ENCODE results near the gene ITPK1.
A peak's percentile ranks its signal among the peaks of the same experiment; 100 is the strongest.

The ITPK1 gene

DNA sequence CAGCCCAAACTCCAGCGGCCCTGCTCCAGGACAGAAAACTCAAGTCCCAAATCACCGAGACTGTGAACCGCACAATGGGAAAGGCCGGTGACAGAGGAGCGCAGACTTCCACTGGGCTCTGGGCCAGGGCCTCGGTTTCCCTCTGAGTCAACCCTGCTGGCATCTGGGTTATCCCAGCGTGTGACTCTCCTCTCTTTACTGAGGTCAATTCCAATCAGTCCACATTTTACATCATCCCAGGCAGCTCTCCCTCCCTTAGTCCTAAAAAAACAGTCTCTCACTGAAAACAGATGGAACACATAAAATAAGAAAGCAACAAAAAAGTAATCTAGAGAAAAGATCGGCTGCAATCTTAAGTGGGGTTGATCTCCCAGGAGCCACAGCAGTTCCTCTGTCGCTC is 36.9 kb downstream of the ITPK1 start:
- Histone ChIP-seq H3K27ac (ENCODE audit: low read depth, low read length) (peak overlapping the region; percentile 75), H3K9ac (ENCODE audit: low read length in 5 of 5) (peak overlapping the region in 3 of 5 donors; percentile 58 to 73 (median 63)), H3K4me3 (ENCODE audit: low read depth in 1 of 5, low read length in 5 of 5) (no peak overlapping the region), H3K36me3 (ENCODE audit: control insufficient read depth in 5 of 5, insufficient read depth in 5 of 5, low read length in 5 of 5) (no peaks in the 10 kb centered on the region), H3K9me3 (ENCODE audit: control insufficient read depth in 5 of 5, low read length in 5 of 5) (no peaks in the 10 kb centered on the region), H3K4me1 (ENCODE audit: control insufficient read depth in 5 of 5, insufficient read depth in 5 of 5, low read length in 5 of 5) (peaks cover 22 to 73% (median 63%) of the 10 kb centered on the region in 5 donors), H3K27me3 (ENCODE audit: control insufficient read depth in 5 of 5, insufficient read depth in 4 of 5, low read length in 5 of 5) (no peaks in the 10 kb centered on the region)

DNA sequence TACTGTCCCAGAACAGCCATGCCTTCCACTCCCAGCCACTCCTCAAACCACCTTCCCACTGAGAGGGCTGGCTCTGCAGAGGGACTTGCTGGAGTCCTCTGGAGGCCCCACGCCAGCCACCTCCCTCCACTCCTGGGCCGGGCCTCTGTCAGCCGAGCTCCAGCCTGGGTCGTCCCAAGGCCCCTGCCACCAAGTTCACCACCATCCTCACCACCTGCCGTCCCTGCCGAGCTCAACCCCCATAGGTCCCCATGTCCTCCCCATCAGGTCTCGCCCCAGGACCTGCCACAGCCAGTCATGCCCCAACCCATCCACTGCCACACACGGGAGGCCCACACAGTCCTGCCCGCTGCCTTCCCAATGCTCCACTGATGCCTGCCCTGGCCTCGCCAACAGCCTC is 39.0 kb downstream of the ITPK1 start:
- Histone ChIP-seq H3K9me3 (ENCODE audit: control insufficient read depth in 5 of 5, low read length in 5 of 5) (no peaks in the 10 kb centered on the region), H3K9ac (ENCODE audit: low read length in 5 of 5) (no peak overlapping the region), H3K36me3 (ENCODE audit: control insufficient read depth in 5 of 5, insufficient read depth in 5 of 5, low read length in 5 of 5) (no peaks in the 10 kb centered on the region), H3K4me3 (ENCODE audit: low read depth in 1 of 5, low read length in 5 of 5) (no peak overlapping the region), H3K4me1 (ENCODE audit: control insufficient read depth in 5 of 5, insufficient read depth in 5 of 5, low read length in 5 of 5) (peaks cover 17 to 66% (median 57%) of the 10 kb centered on the region in 5 donors), H3K27ac (ENCODE audit: low read depth, low read length) (no peak overlapping the region), H3K27me3 (ENCODE audit: control insufficient read depth in 5 of 5, insufficient read depth in 4 of 5, low read length in 5 of 5) (no peaks in the 10 kb centered on the region)

- no peaks in the 10 kb centered on the region for H3K36me3 ChIP-seq (ENCODE audit: control insufficient read depth in 5 of 5, insufficient read depth in 5 of 5, low read length in 5 of 5)
- H3K4me1 ChIP-seq (ENCODE audit: control insufficient read depth in 5 of 5, insufficient read depth in 5 of 5, low read length in 5 of 5) = peaks cover 17 to 61% (median 54%) of the 10 kb centered on the region in 5 donors
- no peak overlapping the region for H3K4me3 ChIP-seq (ENCODE audit: low read depth in 1 of 5, low read length in 5 of 5)
- no peaks in the 10 kb centered on the region for H3K27me3 ChIP-seq (ENCODE audit: control insufficient read depth in 5 of 5, insufficient read depth in 4 of 5, low read length in 5 of 5)
- H3K27ac ChIP-seq (ENCODE audit: low read depth, low read length) = no peak overlapping the region
- no peak overlapping the region for H3K9ac ChIP-seq (ENCODE audit: low read length in 5 of 5)
- H3K9me3 ChIP-seq (ENCODE audit: control insufficient read depth in 5 of 5, low read length in 5 of 5) = no peaks in the 10 kb centered on the region
Measured at GRCh38 chr14:93075891-93076290, 39.8 kb downstream of the ITPK1 start.

- Histone ChIP-seq H3K4me3 (ENCODE audit: low read depth in 1 of 5, low read length in 5 of 5) (peak overlapping the region; percentile 7 to 62 (median 56)), H3K9ac (ENCODE audit: low read length in 5 of 5) (peak overlapping the region; percentile 27 to 84 (median 57)), H3K27ac (ENCODE audit: low read depth, low read length) (peak overlapping the region; percentile 87), H3K4me1 (ENCODE audit: control insufficient read depth in 5 of 5, insufficient read depth in 5 of 5, low read length in 5 of 5) (peaks cover 15 to 61% (median 57%) of the 10 kb centered on the region in 5 donors), H3K9me3 (ENCODE audit: control insufficient read depth in 5 of 5, low read length in 5 of 5) (no peaks in the 10 kb centered on the region), H3K36me3 (ENCODE audit: control insufficient read depth in 5 of 5, insufficient read depth in 5 of 5, low read length in 5 of 5) (no peaks in the 10 kb centered on the region), H3K27me3 (ENCODE audit: control insufficient read depth in 5 of 5, insufficient read depth in 4 of 5, low read length in 5 of 5) (no peaks in the 10 kb centered on the region)
Measured at GRCh38 chr14:93073910-93074769, 41.6 kb downstream of the ITPK1 start.

- Histone ChIP-seq H3K36me3 (ENCODE audit: control insufficient read depth in 5 of 5, insufficient read depth in 5 of 5, low read length in 5 of 5) (no peaks in the 10 kb centered on the region), H3K4me3 (ENCODE audit: low read depth in 1 of 5, low read length in 5 of 5) (peak overlapping the region in 2 of 5 donors; percentile 56 to 62), H3K27me3 (ENCODE audit: control insufficient read depth in 5 of 5, insufficient read depth in 4 of 5, low read length in 5 of 5) (no peaks in the 10 kb centered on the region), H3K9ac (ENCODE audit: low read length in 5 of 5) (no peak overlapping the region), H3K27ac (ENCODE audit: low read depth, low read length) (peak overlapping the region; percentile 87), H3K9me3 (ENCODE audit: control insufficient read depth in 5 of 5, low read length in 5 of 5) (no peaks in the 10 kb centered on the region), H3K4me1 (ENCODE audit: control insufficient read depth in 5 of 5, insufficient read depth in 5 of 5, low read length in 5 of 5) (peaks cover 10 to 53% (median 49%) of the 10 kb centered on the region in 5 donors)
Measured at GRCh38 chr14:93073358-93073707, 42.4 kb downstream of the ITPK1 start.

- H3K27me3 ChIP-seq (ENCODE audit: control insufficient read depth in 5 of 5, insufficient read depth in 4 of 5, low read length in 5 of 5) = no peaks in the 10 kb centered on the region
- H3K9me3 ChIP-seq (ENCODE audit: control insufficient read depth in 5 of 5, low read length in 5 of 5) = no peaks in the 10 kb centered on the region
- H3K9ac ChIP-seq (ENCODE audit: low read length in 5 of 5) = no peak overlapping the region
- peak overlapping the region in 1 of 5 donors; percentile 29 for H3K4me3 ChIP-seq (ENCODE audit: low read depth in 1 of 5, low read length in 5 of 5)
- no peak overlapping the region for H3K27ac ChIP-seq (ENCODE audit: low read depth, low read length)
- no peaks in the 10 kb centered on the region for H3K36me3 ChIP-seq (ENCODE audit: control insufficient read depth in 5 of 5, insufficient read depth in 5 of 5, low read length in 5 of 5)
- peaks cover 8 to 48% (median 44%) of the 10 kb centered on the region in 5 donors for H3K4me1 ChIP-seq (ENCODE audit: control insufficient read depth in 5 of 5, insufficient read depth in 5 of 5, low read length in 5 of 5)
Measured at GRCh38 chr14:93072659-93073357, 42.9 kb downstream of the ITPK1 start.

DNA sequence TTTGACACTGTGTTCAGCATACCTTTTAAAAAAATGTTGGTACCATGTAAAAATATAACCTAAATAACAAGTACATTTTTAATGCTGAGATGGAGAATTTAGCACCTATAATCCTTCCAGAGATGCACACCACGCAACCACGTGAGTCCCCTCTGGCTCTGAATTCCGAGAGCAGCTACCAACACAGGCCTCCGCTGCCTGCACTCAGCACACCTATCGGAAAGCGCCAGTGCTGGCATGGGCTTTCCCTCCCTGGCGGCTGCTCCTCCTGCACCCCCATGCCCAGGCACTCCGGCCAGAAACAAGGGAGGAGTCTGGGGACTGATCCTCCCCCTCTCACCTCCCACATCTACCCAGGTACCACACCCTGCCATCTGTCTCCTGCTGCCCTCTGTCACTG is 47.0 kb downstream of the ITPK1 start:
- Histone ChIP-seq H3K4me1 (ENCODE audit: control insufficient read depth in 5 of 5, insufficient read depth in 5 of 5, low read length in 5 of 5) (peaks cover 2 to 51% (median 41%) of the 10 kb centered on the region in 5 donors), H3K4me3 (ENCODE audit: low read depth in 1 of 5, low read length in 5 of 5) (no peak overlapping the region), H3K9me3 (ENCODE audit: control insufficient read depth in 5 of 5, low read length in 5 of 5) (no peaks in the 10 kb centered on the region), H3K27ac (ENCODE audit: low read depth, low read length) (no peak overlapping the region), H3K36me3 (ENCODE audit: control insufficient read depth in 5 of 5, insufficient read depth in 5 of 5, low read length in 5 of 5) (peaks cover 0 to 3% (median 0%) of the 10 kb centered on the region in 5 donors), H3K27me3 (ENCODE audit: control insufficient read depth in 5 of 5, insufficient read depth in 4 of 5, low read length in 5 of 5) (no peaks in the 10 kb centered on the region), H3K9ac (ENCODE audit: low read length in 5 of 5) (no peak overlapping the region)

DNA sequence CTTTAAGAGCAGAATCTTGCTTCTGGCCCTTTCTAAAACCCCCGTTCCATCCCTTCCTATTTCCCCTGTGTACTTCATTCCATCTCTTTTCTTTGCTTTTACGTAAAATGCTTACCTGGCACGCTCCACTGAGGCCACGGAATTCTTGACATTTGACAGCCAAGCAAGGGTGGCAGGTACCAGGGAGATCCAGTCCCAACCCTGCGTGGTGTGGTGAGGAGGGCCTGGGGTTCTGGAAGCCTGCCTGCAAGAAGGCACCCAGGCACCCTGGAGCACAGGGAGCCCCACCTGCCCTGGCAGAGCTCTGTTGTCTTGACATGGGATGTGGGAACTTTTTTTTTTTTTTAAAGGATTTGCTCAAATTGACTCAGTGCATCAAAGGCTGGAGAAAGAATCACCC is 48.6 kb downstream of the ITPK1 start:
- Histone ChIP-seq H3K27ac (ENCODE audit: low read depth, low read length) (no peak overlapping the region), H3K4me3 (ENCODE audit: low read depth in 1 of 5, low read length in 5 of 5) (no peak overlapping the region), H3K36me3 (ENCODE audit: control insufficient read depth in 5 of 5, insufficient read depth in 5 of 5, low read length in 5 of 5) (peaks cover 0 to 5% (median 0%) of the 10 kb centered on the region in 5 donors), H3K9ac (ENCODE audit: low read length in 5 of 5) (no peak overlapping the region), H3K27me3 (ENCODE audit: control insufficient read depth in 5 of 5, insufficient read depth in 4 of 5, low read length in 5 of 5) (no peaks in the 10 kb centered on the region), H3K9me3 (ENCODE audit: control insufficient read depth in 5 of 5, low read length in 5 of 5) (no peaks in the 10 kb centered on the region), H3K4me1 (ENCODE audit: control insufficient read depth in 5 of 5, insufficient read depth in 5 of 5, low read length in 5 of 5) (peaks cover 2 to 46% (median 29%) of the 10 kb centered on the region in 5 donors)

DNA sequence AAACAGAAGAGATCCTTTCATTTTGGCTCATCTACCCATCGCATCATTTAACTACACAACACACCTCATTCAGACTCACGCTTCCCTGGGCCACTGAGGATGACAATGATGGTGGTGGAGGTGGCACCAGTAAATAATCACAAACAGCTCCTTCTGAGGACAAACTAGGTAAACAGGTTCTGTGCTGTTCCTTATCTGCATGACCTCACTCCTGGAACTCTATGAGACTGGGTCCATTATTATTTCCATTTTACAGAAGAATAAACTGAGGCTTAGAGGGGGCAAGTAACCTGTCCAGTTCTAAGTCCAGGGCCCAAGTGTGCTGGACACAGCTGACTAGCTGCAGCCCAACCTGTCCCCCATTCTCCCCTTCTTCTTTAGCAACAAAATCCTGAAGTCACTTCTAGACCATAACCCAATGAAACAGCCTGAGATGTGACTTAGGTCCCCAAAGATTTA is 50.4 kb downstream of the ITPK1 start:
- Histone ChIP-seq H3K27me3 (ENCODE audit: control insufficient read depth in 5 of 5, insufficient read depth in 4 of 5, low read length in 5 of 5) (no peaks in the 10 kb centered on the region), H3K4me1 (ENCODE audit: control insufficient read depth in 5 of 5, insufficient read depth in 5 of 5, low read length in 5 of 5) (peaks cover 2 to 46% (median 26%) of the 10 kb centered on the region in 5 donors), H3K36me3 (ENCODE audit: control insufficient read depth in 5 of 5, insufficient read depth in 5 of 5, low read length in 5 of 5) (peaks cover 0 to 5% (median 0%) of the 10 kb centered on the region in 5 donors), H3K9me3 (ENCODE audit: control insufficient read depth in 5 of 5, low read length in 5 of 5) (no peaks in the 10 kb centered on the region), H3K27ac (ENCODE audit: low read depth, low read length) (peak overlapping the region; percentile 21), H3K9ac (ENCODE audit: low read length in 5 of 5) (no peak overlapping the region), H3K4me3 (ENCODE audit: low read depth in 1 of 5, low read length in 5 of 5) (no peak overlapping the region)

Measured in subcutaneous abdominal adipose tissue (tissue), 5 donors.